Uterus (tissue), 2 donors: ENCODE results near the gene GPATCH4.
"Not testable (repeated sequence)": the region's sequence is repeated elsewhere in the genome, so short reads cannot be mapped to it uniquely, and the experiment has no call there.

ENCODE experiments used
- CTCF ChIP-seq, 4 experiments: fragments of 200-600 bp in 2 of 4; fragments of 450-650 bp in 2 of 4; sonication (generic) in 2 of 4; IDR thresholded peaks; one replicate each; pipeline ENCODE4 v1.5.1; 2016 to 2019; ENCODE audit warnings: antibody characterized with exemption in 4 of 4, mild to moderate bottlenecking in 2 of 4, moderate library complexity in 1 of 4
- POLR2A ChIP-seq, 2 donors: fragments of 450-650 bp; IDR thresholded peaks; one replicate each; pipeline ENCODE4 v1.6.1; 2016; ENCODE audit warnings: antibody characterized with exemption in 2 of 2, mild to moderate bottlenecking in 1 of 2, moderate library complexity in 1 of 2

DNA sequence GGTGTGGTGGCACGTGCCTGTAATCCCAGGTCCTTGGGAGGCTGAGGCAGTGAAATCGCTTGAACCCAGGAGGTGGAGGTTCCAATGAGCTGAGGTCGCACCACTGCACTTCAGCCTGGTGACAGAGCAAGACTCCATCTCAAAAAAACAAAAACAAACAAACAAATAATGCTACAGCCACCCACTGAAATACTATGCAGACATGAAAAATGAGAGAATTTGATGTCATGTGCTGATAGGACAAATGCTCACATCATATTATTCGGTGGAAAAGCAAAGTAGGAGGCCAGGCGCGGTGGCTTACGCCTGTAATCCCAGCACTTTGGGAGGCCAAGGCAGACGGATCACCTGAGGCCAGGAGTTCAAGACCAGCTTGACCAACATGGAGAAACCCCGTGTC is 8.8 kb upstream of the GPATCH4 start:
- not testable (repeated sequence) for TF ChIP-seq CTCF, POLR2A (IDR thresholded peaks at IDR 0.05)
